Measurements from ENCODE around the gene FRAS1. TPM values are rescaled to one million over a fixed set of nuclear protein-coding genes. Genes with fewer than 3 reads are reported as not detected.

The FRAS1 gene
- total and polyA plus RNA-seq, 4 experiments from 2014 or later, result not detected

DNA sequence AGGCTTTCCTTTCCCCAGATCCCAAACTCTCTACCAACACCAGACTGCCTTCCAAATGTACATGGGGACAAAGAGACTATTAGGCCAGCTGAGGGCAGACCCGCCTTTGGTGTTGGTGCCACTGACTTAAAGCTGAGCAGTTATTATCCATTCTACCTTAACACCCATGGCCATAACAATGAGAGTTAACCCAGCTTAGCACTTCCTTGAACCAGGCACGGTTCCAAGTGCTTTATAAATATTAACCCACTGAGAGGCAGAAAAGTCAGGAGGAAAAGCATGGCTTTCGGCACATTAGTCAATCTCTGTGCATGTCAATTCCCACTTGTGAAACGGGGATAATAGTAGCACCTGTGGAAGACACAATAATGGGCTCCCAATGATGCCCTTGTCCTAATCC is 251.4 kb downstream of the FRAS1 start:
- Mint-ChIP-seq H3K27ac (no peak overlapping the region), H3K4me1 (no peaks in the 10 kb centered on the region), H3K4me3 (no peak overlapping the region), H3K9me3 (peaks cover 0 to 6% (median 1%) of the 10 kb centered on the region in 8 donors), H3K27me3 (peaks cover 4 to 6% of the 10 kb centered on the region in 2 donors), H3K36me3 (no peaks in the 10 kb centered on the region)
- Histone ChIP-seq H3K27ac (ENCODE audit: low read depth, low read length) (no peak overlapping the region), H3K4me1 (ENCODE audit: insufficient read depth, low read length) (no peaks in the 10 kb centered on the region), H3K9me3 (ENCODE audit: control insufficient read depth in 1 of 2, low read length in 2 of 2) (no peaks in the 10 kb centered on the region), H3K4me3 (ENCODE audit: low read length in 2 of 2) (no peak overlapping the region), H3K36me3 (ENCODE audit: insufficient read depth, low read length) (no peaks in the 10 kb centered on the region), H3K27me3 (ENCODE audit: insufficient read depth, low read length) (no peaks in the 10 kb centered on the region)
- POLR2A ChIA-PET (ENCODE audit: partially characterized antibody), result no interaction called here
- no peak for DNase-seq
- intact Hi-C loops (cut with micrococcal nuclease), result no loop called here
- CTCF ChIA-PET (ENCODE audit: partially characterized antibody), result no interaction called here

DNA sequence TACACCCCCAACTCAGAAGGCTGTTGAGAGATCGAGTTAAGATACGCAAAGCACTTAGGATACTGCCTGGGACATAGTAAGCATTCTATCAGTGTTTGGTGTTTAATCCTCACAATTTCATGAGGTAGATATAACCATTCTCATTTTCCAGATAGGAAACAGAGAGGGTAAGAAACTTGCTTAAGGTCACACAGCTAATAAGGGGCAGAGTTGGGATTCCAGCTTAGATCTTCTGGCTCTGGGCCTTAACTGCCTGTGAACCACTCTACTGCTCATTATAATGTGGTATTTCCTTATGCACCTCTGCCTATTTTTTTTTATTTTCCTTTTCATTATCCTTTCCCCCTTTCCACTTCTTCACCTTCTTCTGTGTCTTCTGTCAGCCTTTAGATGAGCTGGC is 252.2 kb downstream of the FRAS1 start:
- no peak overlapping the region for H3K27ac Mint-ChIP-seq
- no peaks in the 10 kb centered on the region for H3K36me3 Mint-ChIP-seq
- Histone ChIP-seq H3K9me3 (ENCODE audit: control insufficient read depth in 1 of 2, low read length in 2 of 2) (no peaks in the 10 kb centered on the region), H3K4me3 (ENCODE audit: low read length in 2 of 2) (no peak overlapping the region), H3K27ac (ENCODE audit: low read depth, low read length) (no peak overlapping the region), H3K36me3 (ENCODE audit: insufficient read depth, low read length) (no peaks in the 10 kb centered on the region), H3K27me3 (ENCODE audit: insufficient read depth, low read length) (no peaks in the 10 kb centered on the region), H3K4me1 (ENCODE audit: insufficient read depth, low read length) (no peaks in the 10 kb centered on the region)
- H3K4me1 Mint-ChIP-seq, result no peaks in the 10 kb centered on the region
- CTCF ChIA-PET (ENCODE audit: partially characterized antibody), result no interaction called here
- no peak overlapping the region for H3K4me3 Mint-ChIP-seq
- peaks cover 0 to 6% (median 1%) of the 10 kb centered on the region in 8 donors for H3K9me3 Mint-ChIP-seq
- intact Hi-C loops (cut with micrococcal nuclease), result no loop called here
- POLR2A ChIA-PET (ENCODE audit: partially characterized antibody), result no interaction called here
- no peak for DNase-seq
- peaks cover 6 to 10% of the 10 kb centered on the region in 2 donors for H3K27me3 Mint-ChIP-seq

DNA sequence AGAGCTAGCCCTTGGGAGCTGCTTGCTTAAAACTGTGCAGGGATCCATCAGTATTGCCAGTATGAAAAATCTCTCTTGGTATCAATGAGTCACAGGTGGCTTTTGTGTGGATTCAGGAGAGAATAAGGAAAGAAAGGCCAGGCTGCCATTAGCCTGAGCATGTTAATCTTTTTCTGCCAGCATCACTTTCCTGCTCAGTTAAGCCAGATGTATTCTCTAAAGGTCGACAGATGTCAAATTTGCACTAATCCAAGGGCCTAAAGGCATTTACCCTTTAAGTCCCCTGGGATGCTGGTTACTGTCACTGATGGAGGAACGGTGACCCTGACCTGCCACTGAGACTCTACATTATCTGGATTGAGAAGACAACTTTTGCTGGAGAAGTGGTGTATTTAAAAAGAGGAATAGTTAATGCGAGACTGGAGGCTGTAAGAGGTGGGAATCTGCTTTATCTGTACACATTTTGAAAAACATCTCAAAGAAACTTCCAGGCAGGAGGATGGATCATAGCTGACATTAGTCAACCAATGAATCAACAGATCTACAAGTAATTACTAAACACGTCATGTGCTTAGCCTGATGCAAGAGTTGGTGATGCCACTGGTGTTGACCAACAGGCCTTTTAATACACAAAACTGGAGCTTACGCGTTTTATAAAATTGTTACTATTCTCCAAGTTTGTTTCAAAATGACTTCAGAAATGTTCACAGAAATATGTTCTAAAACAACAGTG is 253.1 kb downstream of the FRAS1 start:
- Histone ChIP-seq H3K36me3 (ENCODE audit: insufficient read depth, low read length) (no peaks in the 10 kb centered on the region), H3K27ac (ENCODE audit: low read depth, low read length) (no peak overlapping the region), H3K9me3 (ENCODE audit: control insufficient read depth in 1 of 2, low read length in 2 of 2) (no peaks in the 10 kb centered on the region), H3K27me3 (ENCODE audit: insufficient read depth, low read length) (no peaks in the 10 kb centered on the region), H3K4me3 (ENCODE audit: low read length in 2 of 2) (no peak overlapping the region), H3K4me1 (ENCODE audit: insufficient read depth, low read length) (no peaks in the 10 kb centered on the region)
- Mint-ChIP-seq H3K27ac (no peak overlapping the region), H3K9me3 (peaks cover 0 to 6% (median 1%) of the 10 kb centered on the region in 8 donors), H3K4me1 (no peaks in the 10 kb centered on the region), H3K36me3 (no peaks in the 10 kb centered on the region), H3K4me3 (no peak overlapping the region), H3K27me3 (peaks cover 6 to 10% of the 10 kb centered on the region in 2 donors)
- intact Hi-C loops (cut with micrococcal nuclease), result no loop called here
- ChIA-PET CTCF (ENCODE audit: partially characterized antibody) (no interaction called here), POLR2A (ENCODE audit: partially characterized antibody) (no interaction called here)
- no peak for DNase-seq

DNA sequence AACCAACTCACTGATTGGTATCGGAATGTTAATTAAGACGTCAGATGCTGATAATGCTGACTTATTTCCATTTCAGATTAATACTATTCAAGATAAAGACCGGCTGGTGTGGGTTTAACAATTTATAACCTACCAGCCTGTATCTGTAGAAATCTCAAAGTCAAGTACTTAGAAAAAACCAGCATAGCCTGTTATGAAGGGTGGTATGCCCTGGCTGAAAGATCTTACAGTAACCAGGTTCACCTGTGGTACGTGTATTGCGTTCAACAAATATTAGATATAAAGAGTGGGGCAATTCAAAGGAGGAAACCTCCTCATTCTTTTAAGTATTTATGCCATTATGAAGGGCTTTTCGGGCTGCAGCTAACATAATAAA is 253.6 kb downstream of the FRAS1 start:
- no peaks in the 10 kb centered on the region for H3K4me1 ChIP-seq (ENCODE audit: insufficient read depth, low read length)
- H3K4me3 Mint-ChIP-seq, result no peak overlapping the region
- H3K36me3 ChIP-seq (ENCODE audit: insufficient read depth, low read length), result no peaks in the 10 kb centered on the region
- no peaks in the 10 kb centered on the region for H3K4me1 Mint-ChIP-seq
- CTCF ChIA-PET (ENCODE audit: partially characterized antibody), result no interaction called here
- peaks cover 0 to 6% (median 1%) of the 10 kb centered on the region in 8 donors for H3K9me3 Mint-ChIP-seq
- no peaks in the 10 kb centered on the region for H3K27me3 ChIP-seq (ENCODE audit: insufficient read depth, low read length)
- POLR2A ChIA-PET (ENCODE audit: partially characterized antibody), result no interaction called here
- no peak overlapping the region for H3K4me3 ChIP-seq (ENCODE audit: low read length in 2 of 2)
- H3K9me3 ChIP-seq (ENCODE audit: control insufficient read depth in 1 of 2, low read length in 2 of 2), result no peaks in the 10 kb centered on the region
- no peak overlapping the region for H3K27ac ChIP-seq (ENCODE audit: low read depth, low read length)
- no peak for DNase-seq
- intact Hi-C loops (cut with micrococcal nuclease), result no loop called here
- H3K27ac Mint-ChIP-seq, result no peak overlapping the region
- peaks cover 9 to 10% of the 10 kb centered on the region in 2 donors for H3K27me3 Mint-ChIP-seq
- H3K36me3 Mint-ChIP-seq, result no peaks in the 10 kb centered on the region

DNA sequence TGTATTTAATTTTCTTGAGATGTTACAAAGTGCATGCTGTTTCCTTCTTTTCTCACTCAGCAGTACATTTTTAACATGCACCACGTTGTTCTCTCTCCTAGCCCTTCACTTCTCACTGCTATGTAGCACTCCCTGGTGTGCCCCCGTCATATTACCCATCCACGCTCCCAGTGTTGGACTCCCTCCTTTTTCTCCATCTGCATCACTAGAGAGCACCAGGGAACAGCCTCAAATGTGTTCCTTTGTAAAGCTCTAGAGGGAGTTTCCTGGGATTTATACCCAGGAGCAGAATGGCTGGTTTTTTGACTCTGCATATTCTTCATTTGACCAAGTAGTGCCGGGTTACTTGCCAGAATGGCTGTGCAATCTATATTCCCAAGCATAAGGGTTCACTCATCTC is 254.2 kb downstream of the FRAS1 start:
- Mint-ChIP-seq H3K36me3 (no peaks in the 10 kb centered on the region), H3K27ac (no peak overlapping the region), H3K27me3 (peaks cover 10 to 12% of the 10 kb centered on the region in 2 donors), H3K4me1 (no peaks in the 10 kb centered on the region), H3K4me3 (no peak overlapping the region), H3K9me3 (peaks cover 0 to 4% (median 1%) of the 10 kb centered on the region in 8 donors)
- H3K9me3 ChIP-seq (ENCODE audit: control insufficient read depth in 1 of 2, low read length in 2 of 2), result no peaks in the 10 kb centered on the region
- intact Hi-C loops (cut with micrococcal nuclease), result no loop called here
- no peaks in the 10 kb centered on the region for H3K4me1 ChIP-seq (ENCODE audit: insufficient read depth, low read length)
- H3K27me3 ChIP-seq (ENCODE audit: insufficient read depth, low read length), result no peaks in the 10 kb centered on the region
- no peaks in the 10 kb centered on the region for H3K36me3 ChIP-seq (ENCODE audit: insufficient read depth, low read length)
- DNase-seq, result no peak
- ChIA-PET POLR2A (ENCODE audit: partially characterized antibody) (no interaction called here), CTCF (ENCODE audit: partially characterized antibody) (no interaction called here)
- no peak overlapping the region for H3K4me3 ChIP-seq (ENCODE audit: low read length in 2 of 2)
- no peak overlapping the region for H3K27ac ChIP-seq (ENCODE audit: low read depth, low read length)

DNA sequence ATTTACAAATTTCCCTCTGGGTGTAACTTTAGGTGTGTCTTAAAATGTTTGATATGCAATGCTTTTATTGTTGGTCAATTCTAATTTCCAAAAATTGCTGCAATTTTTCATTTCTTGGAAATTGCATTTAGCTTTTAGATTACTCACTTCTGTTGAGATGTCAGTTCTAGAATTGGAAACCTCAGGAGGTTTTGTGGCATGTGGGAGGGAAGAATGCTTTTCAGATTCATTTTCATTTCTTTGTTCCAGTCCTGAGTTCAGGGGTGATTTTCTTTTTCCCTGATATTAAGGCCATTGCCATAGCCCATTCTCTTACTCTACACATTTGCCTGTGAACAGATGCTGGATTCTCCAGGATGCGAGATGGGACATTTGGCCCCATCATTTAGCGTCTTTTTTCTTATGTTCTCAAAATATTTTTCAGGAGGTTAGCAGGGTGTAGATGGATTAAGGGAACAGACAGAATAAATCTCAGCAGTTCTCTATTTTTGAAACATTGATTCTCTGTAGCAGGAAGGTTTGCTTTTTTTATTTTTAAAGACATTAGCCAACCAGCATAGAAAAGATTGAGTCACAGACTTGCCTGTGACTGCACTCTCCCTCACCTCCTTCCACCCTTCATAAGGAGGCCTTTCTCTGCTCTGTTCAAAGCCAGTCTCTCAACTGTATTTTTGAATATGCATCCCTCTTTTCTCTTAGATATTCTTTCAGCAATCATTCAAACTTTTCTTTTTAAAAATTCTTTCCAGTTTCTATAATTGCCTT is 256.0 kb downstream of the FRAS1 start:
- Histone ChIP-seq H3K36me3 (ENCODE audit: insufficient read depth, low read length) (no peaks in the 10 kb centered on the region), H3K4me3 (ENCODE audit: low read length in 2 of 2) (no peak overlapping the region), H3K4me1 (ENCODE audit: insufficient read depth, low read length) (no peaks in the 10 kb centered on the region), H3K27me3 (ENCODE audit: insufficient read depth, low read length) (no peaks in the 10 kb centered on the region), H3K9me3 (ENCODE audit: control insufficient read depth in 1 of 2, low read length in 2 of 2) (no peaks in the 10 kb centered on the region), H3K27ac (ENCODE audit: low read depth, low read length) (no peak overlapping the region)
- H3K27ac Mint-ChIP-seq, result no peak overlapping the region
- peaks cover 0 to 2% (median under 1%) of the 10 kb centered on the region in 8 donors for H3K9me3 Mint-ChIP-seq
- ChIA-PET POLR2A (ENCODE audit: partially characterized antibody) (no interaction called here), CTCF (ENCODE audit: partially characterized antibody) (no interaction called here)
- no peaks in the 10 kb centered on the region for H3K4me1 Mint-ChIP-seq
- no peaks in the 10 kb centered on the region for H3K36me3 Mint-ChIP-seq
- DNase-seq, result no peak
- intact Hi-C loops (cut with micrococcal nuclease), result no loop called here
- H3K4me3 Mint-ChIP-seq, result no peak overlapping the region
- peaks cover 12 to 13% of the 10 kb centered on the region in 2 donors for H3K27me3 Mint-ChIP-seq

DNA sequence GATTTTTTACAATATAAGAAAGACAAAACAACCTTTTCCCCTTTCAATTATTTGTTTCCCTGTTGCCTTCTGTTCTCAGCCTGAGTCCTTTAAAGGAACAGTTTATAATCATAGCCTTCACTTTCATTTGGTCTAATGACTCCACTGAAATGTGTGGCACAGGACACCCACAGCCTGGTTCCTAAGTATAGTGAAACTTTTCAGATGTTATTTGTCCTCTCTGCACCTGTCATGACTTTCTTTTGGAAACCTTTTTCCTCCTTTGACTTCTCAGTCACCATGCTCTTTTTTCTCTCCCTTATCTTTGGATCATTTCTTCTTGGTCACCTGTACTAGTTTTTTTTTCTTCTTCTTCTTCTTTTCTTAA is 256.6 kb downstream of the FRAS1 start:
- Mint-ChIP-seq H3K9me3 (peaks cover 0 to 2% (median 0%) of the 10 kb centered on the region in 8 donors), H3K27ac (no peak overlapping the region), H3K36me3 (no peaks in the 10 kb centered on the region), H3K4me3 (no peak overlapping the region), H3K4me1 (no peaks in the 10 kb centered on the region), H3K27me3 (peaks cover 14 to 16% of the 10 kb centered on the region in 2 donors)
- intact Hi-C loops (cut with micrococcal nuclease), result no loop called here
- H3K27me3 ChIP-seq (ENCODE audit: insufficient read depth, low read length), result no peaks in the 10 kb centered on the region
- CTCF ChIA-PET (ENCODE audit: partially characterized antibody), result no interaction called here
- H3K4me1 ChIP-seq (ENCODE audit: insufficient read depth, low read length), result no peaks in the 10 kb centered on the region
- H3K27ac ChIP-seq (ENCODE audit: low read depth, low read length), result no peak overlapping the region
- no peaks in the 10 kb centered on the region for H3K36me3 ChIP-seq (ENCODE audit: insufficient read depth, low read length)
- DNase-seq, result no peak
- H3K9me3 ChIP-seq (ENCODE audit: control insufficient read depth in 1 of 2, low read length in 2 of 2), result no peaks in the 10 kb centered on the region
- POLR2A ChIA-PET (ENCODE audit: partially characterized antibody), result no interaction called here
- H3K4me3 ChIP-seq (ENCODE audit: low read length in 2 of 2), result no peak overlapping the region

All from CD4-positive, alpha-beta memory T cell (primary cell).